Subcutaneous adipose tissue (tissue), 4 donors: Measurements from ENCODE around the gene ZFYVE9. TPM values are rescaled to one million over a fixed set of nuclear protein-coding genes. Genes with fewer than 3 reads are reported as not detected.

ENCODE experiments used
- CTCF ChIP-seq: fragments of 450-650 bp; IDR thresholded peaks from one replicate; pipeline ENCODE4 v1.5.1; 2016; ENCODE audit warnings: low read depth, mild to moderate bottlenecking, control low read depth, antibody characterized with exemption, moderate library complexity
- total RNA-seq, 4 donors: library from RNA; depleted of rRNA; stranded (reverse); fragments of >200 nt; gene quantifications; one replicate each; pipeline ENCODE4 v1.1.0, GENCODE V29; 2016

ZFYVE9 gene
- total RNA-seq, 4 donors from 2014 or later, result 20.2 to 41.9 (median 31.5) TPM

DNA sequence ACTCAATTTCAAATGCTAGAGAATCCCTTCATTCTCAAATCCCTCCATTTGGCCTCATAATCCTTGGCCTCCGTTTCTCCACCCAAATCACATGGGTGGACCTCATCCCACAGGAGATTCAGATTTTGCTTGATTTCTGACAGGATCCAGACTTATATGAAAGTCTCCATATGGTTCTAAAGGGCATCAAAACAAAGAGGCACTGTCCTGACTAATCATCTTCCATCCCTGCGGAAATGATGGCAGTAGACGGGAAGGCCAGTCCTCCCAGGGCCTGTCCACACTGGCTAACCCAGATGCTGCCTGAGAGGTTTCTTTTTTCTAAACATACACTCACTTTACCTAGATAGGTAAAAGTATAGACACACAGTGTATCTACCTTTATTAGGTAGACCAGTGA lies 243.5 kb downstream of the ZFYVE9 start:
- no peak for TF ChIP-seq CTCF

DNA sequence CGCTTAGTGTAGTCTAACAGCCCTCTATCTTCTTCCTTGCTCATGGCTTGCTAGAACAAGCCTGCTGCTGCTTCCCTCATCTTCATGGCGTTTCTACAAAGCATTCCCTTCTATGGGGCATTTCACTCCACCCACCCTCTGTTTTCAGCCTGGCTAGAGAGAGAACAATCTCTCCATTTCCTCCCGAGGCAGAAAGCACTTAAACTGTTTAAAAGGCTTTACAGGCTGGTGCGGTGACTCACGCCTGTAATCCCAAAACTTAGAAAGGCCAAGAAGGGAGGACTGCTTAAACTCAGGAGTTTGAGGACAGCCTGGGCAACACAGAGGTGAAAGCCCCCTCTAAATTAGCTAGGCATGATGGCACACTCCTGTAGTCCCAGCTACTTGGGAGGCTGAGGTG lies 244.6 kb downstream of the ZFYVE9 start:
- TF ChIP-seq CTCF, result no peak

DNA sequence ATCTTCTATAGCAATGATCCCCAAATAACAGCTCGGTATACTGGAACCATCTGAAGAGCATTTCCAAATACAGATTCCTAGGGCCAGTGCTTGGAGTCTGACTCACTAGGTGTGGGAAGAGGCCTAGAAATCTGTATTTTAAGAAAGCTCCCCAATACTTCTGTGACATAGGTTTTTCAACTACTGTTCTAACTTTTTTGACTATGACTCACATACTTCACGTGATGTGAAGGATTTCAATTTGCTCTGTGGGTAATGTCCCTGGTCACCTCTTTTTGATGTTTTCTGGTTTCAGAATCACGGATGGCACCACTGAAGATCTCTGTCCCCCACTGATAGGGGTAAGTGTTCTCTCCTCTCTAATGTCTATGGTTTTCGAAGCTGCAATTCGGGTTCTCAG lies 251.3 kb downstream of the ZFYVE9 start:
- no peak for TF ChIP-seq CTCF

Other genes starting within 250 kb of the ZFYVE9 start
- gene RAB3B, start 151.4 kb upstream of the ZFYVE9 start, total RNA-seq, result under 1 TPM in 1 of 4 donors, not detected in 3; under 0.01 TPM
- gene KTI12, start 108.3 kb upstream of the ZFYVE9 start, total RNA-seq, result 1 to 10 TPM; 3.9 to 8.3 (median 6.3) TPM
- gene TXNDC12, start 86.9 kb upstream of the ZFYVE9 start, total RNA-seq, result 10 to 100 TPM; 31.5 to 44.9 (median 36.1) TPM
- gene BTF3L4, start 85.8 kb upstream of the ZFYVE9 start, total RNA-seq, result 10 to 100 TPM; 44.3 to 85.8 (median 53.6) TPM
- 10 to 100 TPM; 20.4 to 54.3 (median 27.9) TPM for gene CC2D1B, start 224.1 kb downstream of the ZFYVE9 start, total RNA-seq